Fibroblast of the conjunctiva (primary cell): Measurements from ENCODE around the gene PAPPA2.
"Not testable (repeated sequence)": the region's sequence is repeated elsewhere in the genome, so short reads cannot be mapped to it uniquely, and the experiment has no call there.

Source experiments
- DNase-seq: peaks from one replicate; pipeline ENCODE4 v3.0.0-alpha.2; 2010; ENCODE audit warnings: low read depth

Gene PAPPA2

GRCh38 chr1:176462674-176463378 is at the start of gene PAPPA2:
Gene PAPPA2, plus strand, starts transcription at chr1:176463175. Its CDS starts 93,148 bp downstream, at chr1:176556323.
- no peak for DNase-seq

GRCh38 chr1:176416777-176417176 is 46.2 kb upstream of the PAPPA2 start:
- DNase-seq: no peak

GRCh38 chr1:176419608-176420007 is 43.4 kb upstream of the PAPPA2 start:
- not testable (repeated sequence) for DNase-seq

GRCh38 chr1:176434234-176434633 is 28.7 kb upstream of the PAPPA2 start:
- DNase-seq: no peak

GRCh38 chr1:176436251-176436650 is 26.7 kb upstream of the PAPPA2 start:
- DNase-seq: no peak

GRCh38 chr1:176440176-176440575 is 22.8 kb upstream of the PAPPA2 start:
- no peak for DNase-seq

GRCh38 chr1:176444286-176444685 is 18.7 kb upstream of the PAPPA2 start:
- DNase-seq: no peak

- DNase-seq: no peak
Observed at GRCh38 chr1:176445402-176445801, 17.6 kb upstream of the PAPPA2 start.

GRCh38 chr1:176448340-176448739 is 14.6 kb upstream of the PAPPA2 start:
- DNase-seq: no peak

- DNase-seq: no peak
Observed at GRCh38 chr1:176450526-176450925, 12.4 kb upstream of the PAPPA2 start.

- DNase-seq: not testable (repeated sequence)
Observed at GRCh38 chr1:176451741-176452140, 11.2 kb upstream of the PAPPA2 start.

GRCh38 chr1:176456795-176457194 is 6.2 kb upstream of the PAPPA2 start:
- no peak for DNase-seq

- DNase-seq: no peak
Observed at GRCh38 chr1:176460544-176461336, 2.2 kb upstream of the PAPPA2 start.

- no peak for DNase-seq
Observed at GRCh38 chr1:176461576-176461975, 1.4 kb upstream of the PAPPA2 start.

- no peak for DNase-seq
Observed at GRCh38 chr1:176466514-176466913, 3.5 kb downstream of the PAPPA2 start.

- DNase-seq: no peak
Observed at GRCh38 chr1:176469450-176470010, 6.6 kb downstream of the PAPPA2 start.

GRCh38 chr1:176471338-176472121 is 8.6 kb downstream of the PAPPA2 start:
- DNase-seq: no peak

- no peak for DNase-seq
Observed at GRCh38 chr1:176479971-176480370, 17.0 kb downstream of the PAPPA2 start.

- DNase-seq: no peak
Observed at GRCh38 chr1:176480750-176481149, 17.8 kb downstream of the PAPPA2 start.

GRCh38 chr1:176485083-176485482 is 22.1 kb downstream of the PAPPA2 start:
- DNase-seq: no peak

GRCh38 chr1:176494436-176494835 is 31.5 kb downstream of the PAPPA2 start:
- no peak for DNase-seq

GRCh38 chr1:176499671-176500070 is 36.7 kb downstream of the PAPPA2 start:
- DNase-seq: no peak
